ENCODE measurements around the gene CLEC16A.
A peak's percentile ranks its signal among the peaks of the same experiment; 100 is the strongest.

CLEC16A gene

GRCh38 chr16:11174141-11174540 lies 229.8 kb downstream of the CLEC16A start:
- TF ChIP-seq CTCF (IDR thresholded peaks at IDR 0.05; ENCODE audit: insufficient read depth, low read length, poor library complexity, severe bottlenecking): no peak
- H3K4me3 ChIP-seq (replicated peaks; ENCODE audit: low read depth, low read length): no peak overlapping the region
- DNase-seq (ENCODE audit: extremely low read depth, insufficient read length): no peak

GRCh38 chr16:11175106-11175786 lies 230.9 kb downstream of the CLEC16A start:
- no peak for TF ChIP-seq CTCF (IDR thresholded peaks at IDR 0.05; ENCODE audit: insufficient read depth, low read length, poor library complexity, severe bottlenecking)
- no peak overlapping the region for H3K4me3 ChIP-seq (replicated peaks; ENCODE audit: low read depth, low read length)
- H3K36me3 ChIP-seq (ENCODE audit: control insufficient read depth, insufficient read depth, low read length): peaks cover 7% of the 10 kb centered on the region
- DNase-seq (ENCODE audit: extremely low read depth, insufficient read length): no peak
- no peaks in the 10 kb centered on the region for H3K27me3 ChIP-seq (replicated peaks; ENCODE audit: control insufficient read depth, insufficient read depth, low read length)

More at GRCh38 chr16:11174141-11174540, 229.8 kb downstream of the CLEC16A start:
- peaks cover 3% of the 10 kb centered on the region for H3K36me3 ChIP-seq (ENCODE audit: control insufficient read depth, insufficient read depth, low read length)
- H3K27me3 ChIP-seq (replicated peaks; ENCODE audit: control insufficient read depth, insufficient read depth, low read length): no peaks in the 10 kb centered on the region

GRCh38 chr16:11175787-11176341 lies 231.5 kb downstream of the CLEC16A start:
- peak; percentile 68 for DNase-seq (ENCODE audit: extremely low read depth, insufficient read length)
- H3K36me3 ChIP-seq (ENCODE audit: control insufficient read depth, insufficient read depth, low read length): peaks cover 7% of the 10 kb centered on the region
- no peak for TF ChIP-seq CTCF (IDR thresholded peaks at IDR 0.05; ENCODE audit: insufficient read depth, low read length, poor library complexity, severe bottlenecking)
- no peaks in the 10 kb centered on the region for H3K27me3 ChIP-seq (replicated peaks; ENCODE audit: control insufficient read depth, insufficient read depth, low read length)
- H3K4me3 ChIP-seq (replicated peaks; ENCODE audit: low read depth, low read length): no peak overlapping the region

- peaks cover 7% of the 10 kb centered on the region for H3K36me3 ChIP-seq (ENCODE audit: control insufficient read depth, insufficient read depth, low read length)
- no peak for DNase-seq (ENCODE audit: extremely low read depth, insufficient read length)
- H3K27me3 ChIP-seq (replicated peaks; ENCODE audit: control insufficient read depth, insufficient read depth, low read length): no peaks in the 10 kb centered on the region
- H3K4me3 ChIP-seq (replicated peaks; ENCODE audit: low read depth, low read length): no peak overlapping the region
- TF ChIP-seq CTCF (IDR thresholded peaks at IDR 0.05; ENCODE audit: insufficient read depth, low read length, poor library complexity, severe bottlenecking): no peak
Measured at GRCh38 chr16:11177578-11178160, 233.3 kb downstream of the CLEC16A start.

- Histone ChIP-seq H3K4me3 (replicated peaks; ENCODE audit: low read depth, low read length) (no peak overlapping the region), H3K36me3 (ENCODE audit: control insufficient read depth, insufficient read depth, low read length) (peaks cover 7% of the 10 kb centered on the region), H3K27me3 (replicated peaks; ENCODE audit: control insufficient read depth, insufficient read depth, low read length) (no peaks in the 10 kb centered on the region)
- no peak for DNase-seq (ENCODE audit: extremely low read depth, insufficient read length)
- TF ChIP-seq CTCF (IDR thresholded peaks at IDR 0.05; ENCODE audit: insufficient read depth, low read length, poor library complexity, severe bottlenecking): no peak
Measured at GRCh38 chr16:11178424-11178823, 234.1 kb downstream of the CLEC16A start.

All from GM06990 (cell line).